Left kidney (tissue), 8 donors: ENCODE results near the gene FGD1. TPM values are rescaled to one million over a fixed set of nuclear protein-coding genes. Genes with fewer than 3 reads are reported as not detected.
"Not testable (repeated sequence)": the region's sequence is repeated elsewhere in the genome, so short reads cannot be mapped to it uniquely, and the experiment has no call there.

Experiments
- DNase-seq: peaks from one replicate; pipeline ENCODE4 v3.0.0-alpha.2; 2013
- long read RNA-seq, 8 donors: transcript quantifications; one replicate each; lab custom pipeline, GENCODE V29; 2026
- polyA plus RNA-seq: library from polyadenylated mRNA; unstranded; fragments of 120-200 nt; gene quantifications from one replicate; pipeline ENCODE4 v1.2.1, GENCODE V29; 2013; ENCODE audit not compliant: insufficient read length

The FGD1 gene
- 18.4 TPM for polyA plus RNA-seq
- long read RNA-seq, donor 1, partial matches to known transcripts = 7 of 7 reads
- long read RNA-seq, donor 1, other reads (novel, unspliced or antisense) = 0 of 7 reads
- long read RNA-seq, donor 2, full-length matches to known transcripts = 3 of 15 reads
- long read RNA-seq, donor 2, partial matches to known transcripts = 12 of 15 reads
- long read RNA-seq, donor 2, other reads (novel, unspliced or antisense) = 0 of 15 reads
- long read RNA-seq, donor 3, full-length matches to known transcripts = 1 of 6 reads
- long read RNA-seq, donor 3, partial matches to known transcripts = 5 of 6 reads
- long read RNA-seq, donor 3, other reads (novel, unspliced or antisense) = 0 of 6 reads
- long read RNA-seq, donor 4 = 0 reads
- long read RNA-seq, donor 5, full-length matches to known transcripts = 4 of 4 reads
- long read RNA-seq, donor 5, partial matches to known transcripts = 0 of 4 reads
- long read RNA-seq, donor 5, other reads (novel, unspliced or antisense) = 0 of 4 reads
- long read RNA-seq, donor 6, partial matches to known transcripts = 5 of 5 reads
- long read RNA-seq, donor 6, other reads (novel, unspliced or antisense) = 0 of 5 reads
- long read RNA-seq, donor 7, full-length matches to known transcripts = 4 of 14 reads
- long read RNA-seq, donor 7, partial matches to known transcripts = 10 of 14 reads
- long read RNA-seq, donor 7, other reads (novel, unspliced or antisense) = 0 of 14 reads
- long read RNA-seq, donor 8, partial matches to known transcripts = 8 of 8 reads
- long read RNA-seq, donor 8, other reads (novel, unspliced or antisense) = 0 of 8 reads

GRCh38 chrX:54495814-54496516 is at the start of gene FGD1:
FGD1 (minus strand) TSS chrX:54496234; CDS start chrX:54495432, 802 bp downstream.
- DNase-seq = peak; percentile 67

GRCh38 chrX:54542239-54542638 is 46.2 kb upstream of the FGD1 start:
- DNase-seq = not testable (repeated sequence)

DNA sequence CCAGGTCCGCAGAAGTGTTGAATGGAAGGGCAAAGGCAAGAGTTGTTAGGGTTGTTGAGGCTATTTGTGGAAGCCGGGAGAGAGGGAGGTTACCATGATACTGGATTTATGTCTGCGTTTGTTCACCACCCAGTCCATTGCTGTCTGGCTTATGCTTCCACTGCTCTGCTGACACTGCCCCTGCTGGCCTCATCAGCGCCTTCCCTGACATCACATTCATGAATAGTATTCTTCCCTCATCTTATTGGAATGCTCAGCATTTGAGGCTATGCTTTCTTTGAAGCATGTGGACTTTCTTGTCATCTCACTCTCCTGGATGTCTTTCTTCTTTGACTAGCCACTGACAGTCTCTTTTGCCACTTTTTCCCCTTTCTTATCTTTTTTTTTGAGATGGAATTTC is 44.3 kb upstream of the FGD1 start:
- no peak for DNase-seq

- DNase-seq = no peak
Observed at GRCh38 chrX:54534271-54534670, 38.2 kb upstream of the FGD1 start.

GRCh38 chrX:54530357-54530900 is 34.4 kb upstream of the FGD1 start:
- no peak for DNase-seq

GRCh38 chrX:54529552-54530356 is 33.7 kb upstream of the FGD1 start, which contains the start of gene GNL3L:
GNL3L (plus strand) TSS chrX:54530219; CDS start chrX:54532567, 2,348 bp downstream.
- DNase-seq = peak; percentile 77

DNA sequence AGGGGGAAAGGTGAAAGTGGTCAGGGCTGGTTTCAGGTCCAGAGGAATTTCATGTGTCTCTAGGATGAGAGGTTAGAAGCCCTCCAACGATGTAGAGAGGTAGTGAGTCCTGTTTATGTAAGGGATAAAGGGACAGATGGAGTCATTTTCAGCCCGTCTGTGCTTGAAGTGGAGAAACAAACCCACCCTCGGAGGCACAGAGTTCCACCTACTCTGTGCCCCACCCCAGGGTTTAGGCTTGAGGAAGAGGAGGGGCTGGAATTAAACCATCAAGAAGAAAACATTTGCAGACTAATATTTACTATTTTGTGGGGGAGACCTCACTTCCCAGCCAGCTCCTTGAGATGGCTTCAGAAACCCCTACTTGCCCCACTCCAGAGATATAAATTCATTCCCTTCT is 33.1 kb upstream of the FGD1 start:
- no peak for DNase-seq

- DNase-seq = peak; percentile 67
Observed at GRCh38 chrX:54509400-54509799, 13.4 kb upstream of the FGD1 start.

DNA sequence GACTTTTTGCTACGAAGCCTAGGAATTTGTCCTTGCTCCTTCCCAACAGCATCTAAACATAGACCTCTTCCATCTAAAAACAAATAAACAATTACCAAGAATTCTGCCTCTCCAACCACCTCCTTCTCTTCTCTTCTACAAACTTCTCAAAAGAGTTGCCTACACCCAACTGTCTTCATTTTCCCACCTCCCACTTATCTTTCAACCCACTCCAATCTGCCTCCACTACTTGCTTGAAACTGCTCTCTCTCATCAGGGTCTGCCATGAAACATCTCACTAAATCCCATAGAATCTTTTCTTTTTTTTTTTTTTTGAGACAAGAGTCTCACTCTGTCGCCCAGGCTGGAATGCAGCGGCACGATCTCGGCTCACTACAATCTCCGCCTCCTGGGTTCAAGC is 902 bp upstream of the FGD1 start:
- DNase-seq = no peak

- no peak for DNase-seq
Observed at GRCh38 chrX:54496517-54496852, 451 bp upstream of the FGD1 start.

- DNase-seq = no peak
Observed at GRCh38 chrX:54494989-54495813, 833 bp downstream of the FGD1 start.

DNA sequence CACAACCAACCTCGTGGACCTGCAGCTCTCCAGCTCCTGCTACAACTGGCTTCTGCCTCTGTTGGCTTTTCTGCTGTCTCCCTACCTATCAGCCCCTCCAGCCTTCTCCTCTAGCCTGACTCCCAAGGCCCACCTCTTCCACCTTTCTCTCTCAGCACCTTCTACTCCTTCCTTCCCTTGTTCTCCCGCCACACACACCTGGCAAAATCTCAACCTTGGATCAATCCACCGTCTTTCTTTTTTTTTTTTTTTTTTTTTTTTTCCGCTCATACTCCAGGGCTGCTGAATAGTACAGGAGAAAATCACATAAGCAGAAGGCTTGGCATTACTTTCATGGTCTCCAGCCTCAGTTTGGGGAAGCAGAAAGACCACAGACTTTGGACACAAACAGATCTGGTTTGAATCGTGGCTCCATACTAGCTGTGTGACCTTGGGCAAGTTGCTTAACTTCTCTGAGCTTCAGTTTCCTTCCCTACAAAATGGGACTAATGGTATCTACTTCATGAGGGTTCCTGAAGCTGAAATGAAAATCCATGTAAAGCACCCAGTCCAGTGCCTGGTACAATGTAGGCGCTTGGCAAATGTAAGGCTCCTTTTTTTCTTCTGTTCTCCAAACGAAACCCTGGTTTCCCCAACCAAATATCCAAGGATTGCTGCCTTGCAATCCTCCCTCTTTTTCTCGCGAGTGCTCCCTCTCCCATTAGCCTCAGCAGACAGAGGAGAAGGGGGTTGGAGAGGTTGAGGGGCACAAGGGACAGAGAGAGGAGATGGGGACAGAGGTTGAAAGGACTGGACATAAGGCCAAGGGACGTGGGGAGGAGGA is 1.7 kb downstream of the FGD1 start:
- DNase-seq = no peak

DNA sequence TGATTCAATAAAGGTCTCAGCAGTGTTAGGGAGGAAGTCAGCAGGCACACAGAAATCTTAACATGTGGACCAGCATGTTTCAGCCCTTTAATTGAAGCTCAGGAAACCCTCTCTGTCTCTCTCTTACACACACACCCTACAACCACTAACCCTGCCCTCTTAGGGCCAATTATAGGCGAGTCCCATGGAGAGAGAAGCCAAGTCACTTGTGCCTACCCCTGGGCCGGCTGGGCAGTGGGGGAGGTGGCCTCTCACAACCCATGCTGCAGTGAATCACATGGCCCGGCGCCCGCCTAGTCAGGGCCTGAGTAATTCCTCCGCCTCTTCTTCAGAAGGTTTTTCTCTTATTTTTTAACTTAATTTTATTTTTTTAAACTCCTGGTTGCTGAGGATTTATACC is 3.7 kb downstream of the FGD1 start:
- DNase-seq = no peak

DNA sequence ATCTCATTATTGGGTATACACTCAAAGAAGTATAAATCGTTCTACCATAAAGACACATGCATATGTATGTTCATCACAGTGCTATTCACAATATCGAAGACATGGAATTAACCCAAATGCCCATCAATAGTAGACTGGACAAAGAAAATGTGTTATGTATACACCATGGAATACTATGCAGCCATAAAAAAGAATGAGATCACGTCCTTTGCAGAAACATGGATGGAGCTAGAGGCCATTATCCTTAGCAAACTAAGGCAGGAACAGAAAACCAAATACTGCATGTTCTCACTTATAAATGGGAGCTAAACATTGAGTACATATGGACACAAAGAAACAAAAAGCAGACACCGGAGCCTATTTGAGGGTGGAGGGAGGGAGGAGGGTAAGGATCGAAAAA is 6.2 kb downstream of the FGD1 start:
- DNase-seq = not testable (repeated sequence)

DNA sequence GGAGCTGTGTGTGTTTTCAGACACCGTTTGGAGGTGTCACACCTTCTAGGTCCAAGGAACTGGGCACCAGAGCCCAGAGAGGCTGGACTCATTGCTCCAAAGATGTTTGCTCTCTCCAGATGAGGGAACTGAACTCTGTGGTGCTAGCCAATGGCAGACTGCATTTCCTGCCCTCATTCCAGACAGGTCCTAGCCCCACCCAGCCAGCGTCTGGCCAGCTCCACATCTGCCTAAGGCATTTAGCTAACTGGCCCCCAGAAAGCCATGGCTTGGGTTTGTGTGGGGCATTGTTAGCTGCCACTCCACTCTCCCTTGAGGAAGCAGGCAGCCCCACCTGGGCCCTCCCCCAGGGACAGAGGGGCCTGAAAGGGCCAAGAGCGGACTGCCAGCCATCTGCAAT is 11.4 kb downstream of the FGD1 start:
- DNase-seq = no peak

DNA sequence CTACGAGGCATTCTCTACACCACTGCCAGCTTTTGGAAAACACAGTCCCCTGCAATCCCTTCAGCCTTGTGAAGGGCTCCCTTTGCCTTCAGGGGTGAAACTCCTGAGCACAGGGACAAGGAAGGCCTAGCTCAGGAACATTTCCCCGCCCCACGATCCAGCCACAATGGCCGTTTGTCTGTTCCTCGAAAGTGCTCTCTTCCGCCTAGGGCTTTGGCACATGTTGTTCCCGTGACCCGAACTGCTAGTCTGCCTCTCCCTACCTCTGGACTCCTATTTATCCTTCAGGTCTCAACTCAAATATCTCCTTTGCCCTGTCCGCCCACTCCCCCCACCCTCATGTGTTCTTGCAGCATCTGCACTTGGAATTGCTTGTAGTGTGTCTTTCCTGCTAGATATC is 12.1 kb downstream of the FGD1 start:
- no peak for DNase-seq

- DNase-seq = no peak
Observed at GRCh38 chrX:54482839-54483593, 13.0 kb downstream of the FGD1 start.

- DNase-seq = no peak
Observed at GRCh38 chrX:54479136-54480111, 16.6 kb downstream of the FGD1 start.
